GM18498 (cell line): Measurements from ENCODE around the gene LIPH.
"Not testable (repeated sequence)": the region's sequence is repeated elsewhere in the genome, so short reads cannot be mapped to it uniquely, and the experiment has no call there.

Experiments used
- ATAC-seq: cut with Tn5 transposase; IDR thresholded peaks from one replicate; pipeline ENCODE4 v1.9.1; 2021; ENCODE audit warnings: mild to moderate bottlenecking, moderate library complexity; ENCODE audit not compliant: unreplicated experiment

The LIPH gene

DNA sequence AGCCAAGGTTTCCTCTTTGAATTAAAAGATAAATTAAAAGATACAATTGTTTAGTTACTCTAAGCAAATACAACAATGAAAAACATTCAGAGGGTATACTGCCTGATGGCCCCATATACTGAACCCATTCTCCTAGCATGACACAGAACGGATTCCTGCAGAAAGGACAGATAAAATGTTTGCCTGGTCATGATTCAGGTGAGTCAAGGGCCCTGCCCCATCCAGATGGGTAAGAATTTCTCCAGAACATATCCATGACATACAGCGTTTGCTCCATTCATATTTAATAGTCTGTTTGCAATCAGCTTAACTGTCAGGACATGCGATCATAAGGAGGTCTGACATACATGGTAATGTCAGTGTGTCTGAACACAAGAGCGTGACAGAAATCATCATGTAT is 62.1 kb downstream of the LIPH start:
- ATAC-seq = no peak

- ATAC-seq = no peak
Measured at GRCh38 chr3:185489462-185489861, 62.9 kb downstream of the LIPH start.

DNA sequence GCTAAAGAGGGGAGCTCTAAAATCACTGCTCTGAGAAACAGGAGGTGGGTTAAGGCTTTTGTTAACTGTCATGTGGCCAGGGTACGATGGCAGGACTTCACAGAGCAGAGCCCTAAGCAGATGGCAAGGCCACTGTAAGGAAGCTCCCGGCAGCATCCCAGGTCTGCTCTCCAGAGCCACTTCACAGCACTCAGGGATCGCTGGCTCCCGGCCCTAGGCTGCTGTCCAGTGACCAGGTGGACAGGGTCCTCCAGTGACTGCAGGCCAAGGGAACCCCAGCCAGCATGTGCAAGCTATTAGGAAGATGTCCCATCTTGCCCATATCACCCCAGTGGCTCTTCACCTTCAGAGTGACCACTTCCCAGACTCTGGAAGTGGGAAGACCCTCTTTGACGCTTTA is 63.9 kb downstream of the LIPH start:
- no peak for ATAC-seq

DNA sequence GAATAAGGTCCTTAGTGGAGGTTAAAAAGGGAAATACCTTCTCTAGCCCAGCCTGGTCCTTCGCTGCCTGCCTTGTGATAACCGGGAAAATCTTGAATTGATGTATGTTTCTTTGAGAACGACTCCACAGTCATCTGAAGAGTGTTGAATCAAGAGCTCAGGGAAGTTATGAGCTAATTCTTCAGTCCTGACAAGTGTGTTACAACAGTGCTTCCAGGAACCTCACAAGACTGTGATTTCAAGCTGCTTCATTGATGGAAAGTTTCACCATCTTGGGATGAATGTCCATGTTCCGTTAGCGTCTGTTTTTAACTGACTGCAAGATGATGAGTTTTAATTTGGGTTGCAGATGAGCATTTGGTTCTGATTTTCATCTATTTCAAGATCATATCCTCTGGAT is 66.0 kb downstream of the LIPH start:
- no peak for ATAC-seq

DNA sequence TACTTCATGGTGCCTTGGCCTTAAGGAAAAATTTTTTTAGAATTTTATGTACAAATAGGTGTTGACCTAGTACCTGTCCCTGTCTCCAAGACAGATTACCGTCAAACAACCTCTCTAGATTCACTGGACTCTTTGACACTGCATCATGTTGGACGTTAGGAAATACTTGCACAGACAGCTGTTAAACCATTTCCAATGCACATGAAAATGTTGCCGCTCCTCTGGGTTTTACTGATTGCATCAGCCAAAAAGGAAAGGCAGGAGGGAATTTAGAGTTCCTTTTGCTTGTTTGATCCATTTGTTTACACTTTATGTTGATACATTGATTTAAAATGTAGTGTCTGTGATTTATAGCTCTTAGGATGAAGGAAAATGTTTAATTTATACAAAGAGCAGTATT is 68.1 kb downstream of the LIPH start:
- no peak for ATAC-seq

DNA sequence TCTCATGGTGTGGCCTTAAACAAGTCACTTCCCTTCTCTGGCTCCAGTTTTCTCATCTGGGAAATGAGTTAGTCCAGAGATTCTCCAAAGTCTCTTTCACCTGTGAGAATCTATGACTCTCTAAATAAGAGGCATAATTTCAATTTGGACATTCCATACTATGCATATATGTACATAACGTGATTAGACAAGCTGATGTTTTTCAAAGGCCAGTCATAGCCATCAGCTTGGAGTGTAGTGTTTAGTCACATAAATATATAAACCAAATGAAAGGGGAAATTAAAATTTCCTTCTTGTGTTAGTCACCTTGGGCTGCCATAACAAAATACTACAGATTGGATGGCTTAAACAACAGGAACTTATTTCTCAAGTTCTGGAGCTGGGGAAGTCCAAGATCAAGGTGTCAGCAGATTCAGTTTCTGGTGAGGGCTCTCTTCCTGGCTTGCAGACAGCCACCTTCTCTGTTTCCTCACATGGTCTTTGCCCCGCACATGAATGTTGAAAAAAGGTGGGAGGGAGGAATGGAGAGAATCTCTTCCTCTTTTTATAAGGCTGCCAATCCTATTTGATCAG is 72.9 kb downstream of the LIPH start:
- no peak for ATAC-seq

- ATAC-seq = no peak
Measured at GRCh38 chr3:185477316-185477715, 75.1 kb downstream of the LIPH start.

GRCh38 chr3:185474922-185475321 is 77.5 kb downstream of the LIPH start:
- ATAC-seq = not testable (repeated sequence)

- no peak for ATAC-seq
Measured at GRCh38 chr3:185473290-185473815, 79.0 kb downstream of the LIPH start.

GRCh38 chr3:185470323-185470722 is 82.1 kb downstream of the LIPH start:
- ATAC-seq = no peak

GRCh38 chr3:185469542-185469941 is 82.8 kb downstream of the LIPH start:
- no peak for ATAC-seq

DNA sequence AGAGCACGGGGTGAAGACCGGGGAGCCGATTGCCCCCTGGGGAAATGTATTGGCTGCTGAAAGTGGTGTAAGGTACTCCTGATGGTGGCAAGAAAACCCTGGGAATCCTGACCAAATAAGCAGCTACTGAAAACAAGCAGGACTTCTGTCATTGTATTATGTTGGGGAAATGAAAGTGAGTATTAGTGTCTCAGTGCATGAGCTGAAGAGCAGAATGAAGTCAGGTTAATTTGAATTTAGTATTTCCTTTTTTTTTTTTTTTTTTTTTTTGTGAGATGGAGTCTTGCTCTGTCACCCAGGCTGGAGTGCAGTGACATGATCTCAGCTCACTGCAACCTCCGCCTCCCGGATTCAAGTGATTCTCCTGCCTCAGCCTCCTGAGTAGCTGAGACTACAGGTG is 86.3 kb downstream of the LIPH start:
- ATAC-seq = not testable (repeated sequence)

DNA sequence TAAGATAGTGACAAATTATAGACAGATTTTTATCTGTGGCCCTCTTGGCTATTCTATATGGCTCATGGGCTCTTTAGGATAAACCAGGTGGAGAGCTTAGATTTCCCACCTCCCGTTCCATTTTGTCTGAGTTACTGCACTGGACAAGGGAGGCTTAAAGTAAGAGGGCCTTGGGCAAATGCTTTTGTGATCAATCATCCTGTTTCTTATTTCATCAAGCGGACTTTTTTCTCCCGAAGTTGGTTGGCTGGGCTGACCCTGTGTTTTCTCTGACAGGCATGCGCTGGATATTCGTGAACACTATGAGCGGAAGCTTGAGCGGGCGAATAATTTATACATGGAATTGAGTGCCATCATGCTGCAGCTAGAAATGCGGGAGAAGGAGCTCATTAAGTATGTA is 86.9 kb downstream of the LIPH start:
- no peak for ATAC-seq

DNA sequence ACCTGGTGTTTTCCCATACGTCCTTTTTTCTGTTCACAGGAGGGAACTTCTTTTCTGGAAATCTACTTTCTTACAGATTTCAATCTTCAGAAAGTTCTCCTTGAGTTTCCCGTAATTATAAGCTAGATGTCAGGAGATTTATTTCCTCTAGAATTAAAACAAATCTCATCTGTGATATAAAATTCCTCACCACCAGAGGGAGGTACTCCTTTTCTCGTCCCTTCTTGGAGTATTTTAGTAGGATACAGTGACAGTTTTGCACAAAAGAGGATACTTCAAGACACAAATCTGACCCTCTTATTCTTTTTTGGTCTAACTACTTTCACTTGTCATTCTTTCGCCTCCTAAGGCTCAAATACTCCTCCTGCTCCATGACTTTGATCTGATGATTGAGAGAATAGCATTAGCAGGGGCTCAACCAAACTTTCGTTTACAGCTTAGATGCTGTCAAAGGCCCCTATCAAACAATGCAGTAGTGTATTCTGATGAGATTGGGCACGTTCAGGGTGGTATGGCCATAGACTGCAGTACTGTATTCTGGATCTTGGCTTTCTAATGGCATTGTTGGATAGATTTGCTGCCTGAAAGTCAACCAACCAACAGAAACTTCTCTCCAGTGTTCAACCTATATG is 91.6 kb downstream of the LIPH start:
- ATAC-seq = no peak

GRCh38 chr3:185460309-185460708 is 92.1 kb downstream of the LIPH start:
- no peak for ATAC-seq

DNA sequence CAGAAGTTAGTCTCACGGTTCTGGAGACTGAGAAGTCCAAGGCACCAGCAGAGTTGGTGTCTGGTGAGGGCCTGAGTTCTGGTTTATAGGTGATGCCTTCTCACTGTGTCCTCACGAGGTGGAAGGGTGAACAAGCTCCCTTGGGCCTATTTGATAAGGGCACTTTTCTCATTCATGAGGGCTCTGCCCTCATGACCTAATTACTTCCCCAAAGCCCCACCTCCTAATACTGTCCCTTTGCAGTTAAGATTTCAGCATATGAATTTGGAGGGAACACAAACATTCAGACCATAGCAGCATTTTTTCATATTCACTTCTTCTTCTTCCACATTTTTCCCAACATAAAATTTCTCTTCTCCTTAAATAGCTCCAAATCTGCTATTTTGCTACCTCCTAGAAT is 95.0 kb downstream of the LIPH start:
- ATAC-seq = no peak
